ENCODE data around the gene ATAT1. TPM values are rescaled to one million over a fixed set of nuclear protein-coding genes. Genes with fewer than 3 reads are reported as not detected.

ATAT1 gene
- polyA plus RNA-seq, 3 donors = 0.51 to 10.4 (median 0.68) TPM

GRCh38 chr6:30618270-30618797, 8.3 kb upstream of the ATAT1 start:
- 36% methylated on average over 2 of the region's 8 CpGs for WGBS (ENCODE audit: insufficient coverage)
- Mint-ChIP-seq H3K36me3 (peaks cover 50 to 69% of the 10 kb centered on the region in 2 donors), H3K4me1 (peaks cover 20% of the 10 kb centered on the region), H3K9me3 (peaks cover 0 to 9% (median 5%) of the 10 kb centered on the region in 7 donors), H3K27ac (peak overlapping the region; percentile 67 to 99 (median 99)), H3K27me3 (ENCODE audit: low read depth in 3 of 3) (peaks cover 0 to 5% (median 1%) of the 10 kb centered on the region in 3 donors), H3K4me3 (peak overlapping the region; percentile 99 to 100)
- Histone ChIP-seq H3K27ac (ENCODE audit: low read depth in 1 of 2, low read length in 2 of 2) (peak overlapping the region in 1 of 2 donors; percentile 99), H2AFZ (ENCODE audit: insufficient read depth, low read depth, low read length, poor library complexity, severe bottlenecking) (peak overlapping the region; percentile 87), H3K9me3 (replicated peaks in 1 of 2; ENCODE audit: control insufficient read depth in 1 of 2, insufficient read depth in 1 of 2, low read length in 2 of 2) (no peaks in the 10 kb centered on the region), H4K20me1 (ENCODE audit: insufficient read depth, low read length) (peaks cover 29% of the 10 kb centered on the region), H3K79me2 (ENCODE audit: insufficient read depth, low read length) (peaks cover 69% of the 10 kb centered on the region), H3K36me3 (replicated peaks in 1 of 2; ENCODE audit: control insufficient read depth in 1 of 2, insufficient read depth in 2 of 2, low read length in 2 of 2) (peaks cover 28 to 47% of the 10 kb centered on the region in 2 donors), H3K9ac (ENCODE audit: insufficient read depth, low read length, poor library complexity, severe bottlenecking) (peak overlapping the region; percentile 98), H3K4me3 (replicated peaks in 1 of 3; ENCODE audit: low read depth in 2 of 3, low read length in 3 of 3) (peak overlapping the region; percentile 74 to 92 (median 90)), H3K4me2 (replicated peaks; ENCODE audit: extremely low read depth, low read length, poor library complexity, severe bottlenecking) (peak overlapping the region; percentile 89), H3K27me3 (ENCODE audit: control insufficient read depth in 2 of 2, insufficient read depth in 2 of 2, low read length in 2 of 2) (no peaks in the 10 kb centered on the region), H3K4me1 (ENCODE audit: control insufficient read depth in 1 of 2, insufficient read depth in 2 of 2, low read length in 2 of 2) (peaks cover 22 to 26% of the 10 kb centered on the region in 2 donors)
- TF ChIP-seq CTCF (IDR thresholded peaks at IDR 0.05) = no peak
- DNase-seq = peak in 1 of 3 donors; percentile 9
- intact Hi-C loops (cut with micrococcal nuclease) = loop anchor here (5.0 kb wide), 4 partner anchors 64 to 131 kb away; partner anchors contain the start of genes FLOT1 (in 1 of the 2), HLA-E (in 1 of the 2), IER3 (in 1 of the 2) and TUBB (in 1 of the 2)

- H3K79me2 ChIP-seq (ENCODE audit: insufficient read depth, low read length) = peaks cover 57% of the 10 kb centered on the region
- H3K4me1 Mint-ChIP-seq = peaks cover 8% of the 10 kb centered on the region
- no peaks in the 10 kb centered on the region for H3K9me3 ChIP-seq (replicated peaks in 1 of 2; ENCODE audit: control insufficient read depth in 1 of 2, insufficient read depth in 1 of 2, low read length in 2 of 2)
- no peak overlapping the region for H2AFZ ChIP-seq (ENCODE audit: insufficient read depth, low read depth, low read length, poor library complexity, severe bottlenecking)
- intact Hi-C loops (cut with micrococcal nuclease) = loop anchor here (5.0 kb wide), 4 partner anchors 63 to 132 kb away; partner anchors contain the start of genes FLOT1 (in 1 of the 2), HLA-E (in 1 of the 2), IER3 (in 1 of the 2) and TUBB (in 1 of the 2)
- peak overlapping the region in 3 of 7 donors; percentile 15 to 33 (median 28) for H3K27ac Mint-ChIP-seq
- no peak overlapping the region for H3K4me3 ChIP-seq (replicated peaks in 1 of 3; ENCODE audit: low read depth in 2 of 3, low read length in 3 of 3)
- H3K27me3 Mint-ChIP-seq (ENCODE audit: low read depth in 3 of 3) = peaks cover 0 to 5% (median 1%) of the 10 kb centered on the region in 3 donors
- peaks cover 10 to 14% of the 10 kb centered on the region in 2 donors for H3K4me1 ChIP-seq (ENCODE audit: control insufficient read depth in 1 of 2, insufficient read depth in 2 of 2, low read length in 2 of 2)
- H3K9me3 Mint-ChIP-seq = peaks cover 0 to 9% (median 5%) of the 10 kb centered on the region in 7 donors
- H3K4me3 Mint-ChIP-seq = no peak overlapping the region
- WGBS (ENCODE audit: insufficient coverage) = 95% methylated on average over 8 of the region's 11 CpGs
- H4K20me1 ChIP-seq (ENCODE audit: insufficient read depth, low read length) = peaks cover 17% of the 10 kb centered on the region
- TF ChIP-seq CTCF (IDR thresholded peaks at IDR 0.05) = no peak
- H3K36me3 Mint-ChIP-seq = peaks cover 50 to 70% of the 10 kb centered on the region in 2 donors
- H3K9ac ChIP-seq (ENCODE audit: insufficient read depth, low read length, poor library complexity, severe bottlenecking) = no peak overlapping the region
- H3K27ac ChIP-seq (ENCODE audit: low read depth in 1 of 2, low read length in 2 of 2) = no peak overlapping the region
- H3K27me3 ChIP-seq (ENCODE audit: control insufficient read depth in 2 of 2, insufficient read depth in 2 of 2, low read length in 2 of 2) = no peaks in the 10 kb centered on the region
- peaks cover 39 to 60% of the 10 kb centered on the region in 2 donors for H3K36me3 ChIP-seq (replicated peaks in 1 of 2; ENCODE audit: control insufficient read depth in 1 of 2, insufficient read depth in 2 of 2, low read length in 2 of 2)
- DNase-seq = no peak
- H3K4me2 ChIP-seq (replicated peaks; ENCODE audit: extremely low read depth, low read length, poor library complexity, severe bottlenecking) = no peak overlapping the region
Observed at GRCh38 chr6:30619561-30619960, 7.1 kb upstream of the ATAT1 start.
